GM10266 (cell line): ENCODE data around the gene UTRN.

Source experiments
- DNase-seq: peaks from one replicate; pipeline ENCODE4 v3.0.0; 2012; ENCODE audit errors: extremely low spot score
- CTCF ChIP-seq: IDR thresholded peaks from 2 replicates; pipeline ENCODE4 v1.5.1; 2012; ENCODE audit warnings: mild to moderate bottlenecking, low read depth; ENCODE audit not compliant: control insufficient read depth, insufficient read depth; ENCODE audit errors: missing control alignments

The UTRN gene

DNA sequence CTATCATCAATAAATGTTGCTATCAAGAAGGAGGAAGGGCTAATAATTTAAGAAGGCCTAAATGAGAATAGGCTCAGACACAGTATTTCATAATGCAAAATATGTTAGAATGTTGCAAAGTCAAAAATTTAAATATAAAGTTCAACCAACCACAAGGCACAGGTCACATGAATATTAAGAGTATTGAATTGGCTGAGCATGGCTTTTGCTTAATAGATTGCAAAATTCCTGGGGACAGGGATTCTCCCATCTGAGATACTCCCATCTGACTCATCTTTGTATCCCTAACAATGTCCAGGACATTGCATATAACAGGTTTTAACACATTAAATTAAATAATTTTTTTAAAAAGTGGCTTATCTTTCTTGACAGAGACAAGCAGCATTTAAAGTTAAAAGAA, 32.9 kb upstream of the UTRN start:
- no peak for DNase-seq
- TF ChIP-seq CTCF = no peak

DNA sequence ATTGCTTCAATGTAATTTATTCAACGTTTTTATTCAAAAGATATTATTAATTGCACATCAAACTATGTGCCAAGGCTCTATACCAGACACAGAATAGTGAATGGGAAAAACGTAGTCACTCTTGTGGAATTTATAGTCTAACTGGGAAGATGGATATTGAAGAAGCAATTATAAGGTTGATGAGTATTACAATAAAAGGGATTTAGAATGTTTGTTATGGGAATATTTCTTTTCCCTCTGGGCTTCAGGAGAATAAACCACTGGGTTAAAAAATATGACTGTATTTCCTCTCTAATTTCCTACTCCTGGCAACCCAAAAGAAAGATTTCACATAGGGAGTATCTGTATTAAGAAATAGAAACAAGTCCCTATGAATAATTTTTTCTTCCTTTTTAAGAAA, 25.1 kb upstream of the UTRN start:
- no peak for TF ChIP-seq CTCF
- no peak for DNase-seq

DNA sequence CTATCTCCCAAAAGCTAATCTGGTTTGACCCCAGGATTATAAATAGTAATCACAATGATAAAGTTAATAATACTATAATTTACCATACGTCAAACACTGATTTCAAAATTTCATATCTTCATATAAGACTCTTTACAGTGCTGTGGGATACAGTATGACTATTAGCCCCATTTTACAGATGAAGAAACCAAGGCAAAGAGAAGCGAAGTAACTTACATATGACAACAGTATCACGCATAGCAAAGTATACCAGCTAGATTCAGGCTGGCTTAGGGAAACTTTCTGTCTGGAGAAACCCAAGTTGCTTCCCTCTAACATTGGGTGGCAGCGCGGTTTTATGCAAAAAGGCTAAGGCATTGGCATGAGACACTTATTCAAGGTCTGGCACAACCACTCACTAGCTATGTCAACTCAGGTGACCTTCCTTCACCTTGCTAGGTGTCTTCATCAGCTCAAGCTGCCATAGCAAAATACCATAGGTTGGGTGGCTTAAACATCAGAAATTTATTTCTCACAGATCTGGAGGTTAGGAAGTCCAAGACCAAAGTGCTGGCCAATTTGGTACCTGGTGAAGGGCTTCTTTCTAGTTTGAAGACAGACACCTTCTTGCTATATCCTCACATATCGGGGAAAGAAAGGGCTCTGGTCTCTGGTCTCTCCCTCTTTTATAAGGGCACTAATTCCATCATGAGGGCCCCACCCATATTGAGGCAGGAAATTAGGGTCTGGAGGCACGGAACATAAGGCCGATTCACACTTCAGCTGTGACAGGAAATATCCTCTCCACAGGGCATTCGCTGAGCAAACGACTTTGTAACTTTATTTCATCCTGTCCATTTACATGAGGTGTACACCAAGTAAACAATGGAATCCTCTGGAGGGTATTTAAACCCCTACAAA, 22.4 kb upstream of the UTRN start:
- TF ChIP-seq CTCF = no peak
- DNase-seq = no peak

DNA sequence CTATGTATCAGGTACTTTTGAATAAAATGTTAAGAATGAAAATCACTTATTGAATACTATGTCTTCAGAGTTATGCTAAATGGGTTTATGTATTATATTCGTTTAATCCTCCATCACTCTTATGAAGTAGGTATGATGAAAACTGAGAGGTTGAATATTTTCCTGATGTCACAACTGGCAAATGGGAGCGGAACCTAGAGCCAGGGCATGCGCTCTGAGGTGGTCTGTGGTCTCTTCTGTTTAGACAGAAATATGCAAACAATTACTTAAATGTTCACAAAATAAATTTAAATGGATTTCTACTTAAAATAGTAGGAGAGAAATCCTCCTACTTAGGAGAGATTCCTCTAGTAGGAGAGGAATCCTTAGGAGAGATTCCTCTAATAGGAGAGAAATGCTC, 21.3 kb upstream of the UTRN start:
- no peak for DNase-seq
- TF ChIP-seq CTCF = no peak

DNA sequence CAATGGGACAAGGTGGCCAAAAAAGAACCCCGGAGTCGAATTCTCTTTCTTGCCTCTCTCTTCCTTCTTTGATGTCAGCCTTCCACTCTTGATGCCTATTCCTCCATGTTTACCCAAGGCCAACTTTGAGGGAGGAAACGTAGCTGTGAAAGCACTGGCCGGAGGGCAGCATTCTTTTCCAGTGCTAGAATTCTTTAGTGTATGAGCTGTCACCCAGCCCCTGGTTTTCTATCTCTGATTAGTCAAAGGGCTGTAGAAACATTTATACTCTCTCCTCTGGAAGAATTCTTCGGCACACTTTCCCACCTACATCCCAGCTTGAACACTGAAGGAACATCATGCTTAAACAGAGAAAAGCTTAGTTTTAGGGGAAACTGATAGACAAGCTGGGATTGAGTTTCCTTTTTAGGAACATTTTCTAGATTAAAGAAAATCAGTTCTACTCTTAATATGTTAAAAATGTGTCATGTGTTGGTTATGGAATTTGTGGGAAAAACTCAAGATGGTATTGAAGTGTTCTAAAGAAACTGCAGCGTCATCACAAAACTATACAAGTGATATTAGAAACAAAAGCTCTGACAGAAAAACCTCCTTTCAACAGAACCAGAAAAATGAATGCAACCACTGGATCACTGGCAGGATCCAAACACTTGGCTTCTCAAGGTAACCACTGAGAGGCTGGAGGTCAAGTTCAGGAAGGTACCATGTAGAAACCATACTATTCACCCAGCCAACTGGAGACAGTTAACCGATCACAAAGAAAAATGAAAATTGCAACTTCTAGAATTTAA, 20.7 kb upstream of the UTRN start:
- TF ChIP-seq CTCF = no peak
- DNase-seq = no peak

GRCh38 chr6:144265061-144265357, 20.1 kb upstream of the UTRN start:
- DNase-seq = no peak
- TF ChIP-seq CTCF = no peak

DNA sequence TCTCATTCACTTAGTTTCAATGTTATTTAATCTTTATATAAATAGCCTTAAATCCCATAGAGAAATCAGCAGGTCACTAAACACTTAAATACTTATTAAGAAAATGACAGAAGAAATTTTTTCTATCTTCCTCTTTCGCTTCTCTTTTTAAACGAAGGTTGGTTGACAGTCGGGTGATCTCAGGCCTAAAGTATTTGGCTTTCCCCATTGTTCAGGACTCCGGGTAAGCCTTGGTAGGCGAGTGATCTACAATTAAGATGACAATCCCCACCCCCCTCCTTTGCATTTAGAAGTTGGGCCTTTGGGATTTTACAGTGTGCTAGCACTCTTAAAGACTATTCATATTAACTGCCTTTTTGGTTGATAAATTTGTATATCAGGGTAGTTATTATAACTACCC, 19.7 kb upstream of the UTRN start:
- peak; percentile 47 for DNase-seq
- TF ChIP-seq CTCF = no peak
